COLO668 (cell line): ENCODE results near the gene CES5A.
"Not testable (repeated sequence)": the region's sequence is repeated elsewhere in the genome, so short reads cannot be mapped to it uniquely, and the experiment has no call there.

Experiments used
- DNase-seq: peaks from one replicate; lab custom pipeline; 2025; ENCODE audit not compliant: unreplicated experiment; lab: John Stamatoyannopoulos, UW

Gene CES5A, protein sequence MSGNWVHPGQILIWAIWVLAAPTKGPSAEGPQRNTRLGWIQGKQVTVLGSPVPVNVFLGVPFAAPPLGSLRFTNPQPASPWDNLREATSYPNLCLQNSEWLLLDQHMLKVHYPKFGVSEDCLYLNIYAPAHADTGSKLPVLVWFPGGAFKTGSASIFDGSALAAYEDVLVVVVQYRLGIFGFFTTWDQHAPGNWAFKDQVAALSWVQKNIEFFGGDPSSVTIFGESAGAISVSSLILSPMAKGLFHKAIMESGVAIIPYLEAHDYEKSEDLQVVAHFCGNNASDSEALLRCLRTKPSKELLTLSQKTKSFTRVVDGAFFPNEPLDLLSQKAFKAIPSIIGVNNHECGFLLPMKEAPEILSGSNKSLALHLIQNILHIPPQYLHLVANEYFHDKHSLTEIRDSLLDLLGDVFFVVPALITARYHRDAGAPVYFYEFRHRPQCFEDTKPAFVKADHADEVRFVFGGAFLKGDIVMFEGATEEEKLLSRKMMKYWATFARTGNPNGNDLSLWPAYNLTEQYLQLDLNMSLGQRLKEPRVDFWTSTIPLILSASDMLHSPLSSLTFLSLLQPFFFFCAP

DNA sequence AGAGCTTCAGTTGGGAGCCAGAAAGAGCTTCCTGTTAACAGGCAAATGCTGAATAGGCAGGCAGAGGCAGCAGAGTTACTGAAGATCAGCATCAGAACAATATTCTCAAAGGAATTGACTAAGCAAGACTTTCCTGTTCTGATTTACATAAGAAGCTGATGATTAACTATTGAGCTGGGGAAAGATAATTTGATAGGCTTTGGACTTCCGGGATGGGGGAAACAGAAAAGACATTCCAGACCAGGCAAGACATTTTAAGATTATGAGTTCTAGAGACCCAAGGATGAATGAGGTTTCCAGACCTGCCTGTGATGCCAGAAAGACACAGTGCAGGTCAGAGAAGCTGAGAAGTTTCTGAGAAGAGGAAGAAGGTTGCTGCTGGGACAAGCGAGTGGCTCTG, at the start of gene CES5A:
Gene CES5A, minus strand, starts transcription at position 101 of the 400 bp plus-strand sequence. CDS start 152 bp downstream, outside the sequence.
- no peak for DNase-seq

DNA sequence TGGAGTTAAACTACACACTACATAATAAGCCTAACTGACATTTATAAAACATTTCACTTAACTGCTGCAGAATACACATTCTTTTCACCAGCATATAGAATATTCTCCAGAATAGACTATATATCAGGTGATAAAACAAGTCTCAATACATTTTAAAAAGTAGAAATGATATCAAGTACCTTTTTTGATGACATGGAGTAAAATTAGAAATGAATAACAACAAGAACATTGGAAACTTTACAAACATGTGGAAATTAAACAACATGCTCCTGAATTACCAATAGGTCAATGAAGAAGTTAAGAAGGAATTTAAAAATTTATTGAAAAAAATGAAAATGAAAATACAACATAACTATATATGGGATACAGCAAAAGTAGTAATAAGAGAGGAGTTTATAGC, 47.5 kb upstream of the CES5A start:
- no peak for DNase-seq

DNA sequence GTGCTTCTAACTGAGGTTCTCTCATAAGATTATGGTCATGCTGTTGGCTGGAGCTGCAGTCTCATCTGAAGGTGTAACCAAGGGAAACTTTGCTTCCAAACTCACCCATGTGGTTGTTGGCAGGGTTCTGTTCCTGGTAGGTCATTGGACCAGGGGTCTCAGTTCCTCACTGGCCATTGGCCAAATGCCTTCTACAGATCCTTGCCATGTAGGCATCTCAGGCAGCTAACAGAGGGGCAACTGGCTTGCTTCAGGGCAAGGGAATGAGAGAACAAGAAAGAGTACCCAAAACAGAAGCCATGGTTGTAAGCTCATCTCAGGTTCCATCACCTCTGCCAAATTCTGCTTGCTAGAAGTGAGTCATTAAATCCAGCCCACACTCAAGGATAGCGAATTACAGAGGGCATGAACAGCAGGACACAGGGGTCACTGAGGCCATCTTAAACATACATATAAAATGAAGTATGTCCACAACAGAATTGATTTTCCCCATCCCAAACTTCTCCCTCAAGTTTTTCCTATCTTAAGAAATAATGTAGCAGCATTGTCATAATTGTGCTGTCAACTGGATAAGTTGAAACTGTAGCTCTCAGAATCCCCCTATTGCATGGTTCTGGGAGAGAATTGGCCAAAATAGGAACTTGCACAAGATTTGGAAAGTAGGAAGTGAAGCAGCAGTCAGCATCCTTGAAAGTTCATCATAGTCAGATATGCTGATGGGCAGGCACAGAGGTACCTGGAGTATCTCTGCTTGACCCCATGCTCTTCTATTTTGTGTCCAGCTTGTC, 42.4 kb upstream of the CES5A start:
- DNase-seq, result no peak

DNA sequence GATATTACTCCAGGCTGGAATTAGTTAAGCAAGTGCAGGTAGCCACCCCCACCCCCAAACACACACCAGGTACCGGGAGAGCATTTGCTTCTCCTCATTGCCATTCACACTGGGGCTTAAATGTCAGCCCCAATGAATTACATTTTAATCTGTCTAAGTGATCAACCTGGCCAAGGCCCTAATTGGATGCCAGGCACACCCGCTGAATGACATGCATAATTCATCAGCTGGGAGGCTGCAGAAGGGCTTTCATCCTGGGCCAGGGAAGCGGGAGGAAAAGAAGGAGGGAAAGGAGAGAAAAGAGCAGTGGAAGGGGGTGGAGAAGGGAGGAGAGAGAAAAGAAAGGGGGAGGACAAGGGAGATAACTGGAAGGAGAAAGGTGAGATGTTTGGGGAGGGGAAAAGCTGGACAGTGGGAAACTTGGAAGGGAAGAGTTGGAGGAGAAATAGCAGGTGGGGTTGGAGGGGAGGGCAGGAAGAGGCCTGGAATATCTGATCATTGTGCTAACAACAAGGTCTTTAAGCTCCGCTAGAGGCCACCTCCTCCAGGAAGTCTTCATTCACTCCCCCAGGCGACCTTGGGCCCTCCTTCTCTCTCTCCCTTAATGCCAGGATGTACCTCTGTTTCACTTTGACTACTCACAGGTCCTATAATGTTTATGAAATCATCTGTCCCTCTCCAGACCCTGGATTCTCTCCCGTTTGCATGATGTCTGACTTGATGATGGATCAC, 40.1 kb upstream of the CES5A start:
- no peak for DNase-seq

DNA sequence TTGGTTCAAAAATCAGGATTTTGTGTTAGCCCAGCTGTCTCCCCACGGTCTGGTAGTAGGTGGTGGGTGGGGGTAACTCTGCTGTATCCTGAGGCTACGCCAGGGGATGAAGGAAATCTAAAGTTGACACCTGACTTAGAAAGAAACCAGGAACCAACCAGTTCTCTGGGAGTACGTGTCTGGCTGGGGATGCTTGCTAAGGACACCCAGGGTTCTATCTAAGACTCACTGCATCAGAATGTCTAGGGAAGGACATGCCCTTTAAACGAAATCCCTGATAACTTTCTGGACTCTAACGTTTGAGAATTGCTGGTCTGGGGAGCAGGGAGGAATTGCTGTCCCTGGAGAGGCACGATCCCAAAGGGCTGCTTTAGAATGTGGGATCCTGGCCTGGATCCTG, 39.2 kb upstream of the CES5A start:
- DNase-seq, result no peak

DNA sequence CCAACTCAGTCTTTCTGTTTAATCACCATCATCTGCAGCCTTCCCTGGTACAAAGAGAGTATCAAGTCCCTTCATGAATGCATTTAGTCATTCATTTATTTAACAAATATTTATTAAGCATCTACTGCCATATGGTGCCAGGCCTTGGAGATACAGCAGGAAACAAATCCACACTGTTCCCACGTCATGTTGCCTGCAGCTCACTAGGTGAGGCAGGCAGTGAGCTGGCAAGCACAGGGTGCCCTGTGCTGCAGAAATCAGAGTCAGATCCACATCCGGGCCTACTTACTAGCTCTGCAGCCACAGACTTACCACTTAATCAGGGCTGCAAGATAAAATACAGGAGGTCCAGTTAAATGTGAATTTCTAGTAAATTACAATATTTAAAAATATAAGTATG, 38.5 kb upstream of the CES5A start:
- no peak for DNase-seq

DNA sequence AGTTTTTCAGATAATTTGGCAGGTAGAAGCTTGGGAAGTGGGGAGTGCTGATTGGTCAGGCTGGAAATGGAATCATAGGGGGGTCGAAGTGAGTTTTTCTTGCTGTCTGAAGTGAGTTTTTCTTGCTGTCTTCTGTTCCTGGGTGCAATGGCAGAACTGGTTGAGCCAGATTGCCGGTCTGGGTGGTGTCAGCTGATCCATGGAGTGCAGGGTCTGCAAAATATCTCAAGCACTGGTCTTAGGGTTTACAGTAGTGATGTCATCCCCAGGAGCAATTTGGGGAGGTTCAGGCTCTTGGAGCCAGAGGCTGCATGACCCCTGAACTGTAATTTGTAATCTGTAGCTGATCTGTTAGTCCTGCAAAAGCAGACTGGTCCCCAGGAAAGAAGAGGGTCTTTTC, 37.9 kb upstream of the CES5A start:
- DNase-seq, result not testable (repeated sequence)

DNA sequence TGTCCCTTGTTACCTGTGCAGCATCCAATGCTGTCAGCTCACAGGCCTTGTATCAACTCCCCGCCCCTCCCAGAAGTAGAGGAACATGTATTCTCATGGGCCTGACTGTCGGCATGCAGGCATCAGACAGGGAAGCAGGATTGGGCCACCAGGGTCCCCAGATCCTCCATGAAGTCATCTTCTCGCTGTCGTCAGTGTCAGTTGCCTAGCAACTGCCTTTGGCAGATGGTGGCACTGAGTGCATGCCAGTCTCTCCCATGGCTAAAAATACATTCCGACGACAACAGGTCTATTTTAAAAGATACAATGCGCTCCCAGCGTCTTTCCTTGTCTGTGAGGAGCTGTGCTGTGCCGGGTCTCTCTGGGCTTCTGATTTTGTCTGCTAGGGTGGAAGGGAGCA, 36.8 kb upstream of the CES5A start:
- no peak for DNase-seq

DNA sequence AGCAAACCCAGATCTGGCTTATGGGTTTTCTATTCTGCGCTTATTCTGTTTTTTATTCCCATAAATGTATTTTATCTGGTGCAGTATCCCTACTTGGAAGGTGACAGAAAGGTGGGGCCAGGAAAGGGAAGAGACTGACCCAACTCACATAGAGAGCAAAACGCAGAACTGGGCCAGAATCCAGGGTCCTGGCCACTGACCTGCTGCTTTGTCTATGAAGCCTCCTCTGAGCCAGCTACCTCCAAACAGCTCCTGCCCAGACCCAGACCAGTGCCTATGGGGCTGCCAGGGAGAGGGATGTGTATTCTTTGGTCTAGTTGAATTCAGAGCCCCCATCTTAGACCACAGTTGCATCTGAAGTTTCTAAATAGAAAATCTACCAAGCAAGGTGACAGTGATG, 36.4 kb upstream of the CES5A start:
- DNase-seq, result no peak

DNA sequence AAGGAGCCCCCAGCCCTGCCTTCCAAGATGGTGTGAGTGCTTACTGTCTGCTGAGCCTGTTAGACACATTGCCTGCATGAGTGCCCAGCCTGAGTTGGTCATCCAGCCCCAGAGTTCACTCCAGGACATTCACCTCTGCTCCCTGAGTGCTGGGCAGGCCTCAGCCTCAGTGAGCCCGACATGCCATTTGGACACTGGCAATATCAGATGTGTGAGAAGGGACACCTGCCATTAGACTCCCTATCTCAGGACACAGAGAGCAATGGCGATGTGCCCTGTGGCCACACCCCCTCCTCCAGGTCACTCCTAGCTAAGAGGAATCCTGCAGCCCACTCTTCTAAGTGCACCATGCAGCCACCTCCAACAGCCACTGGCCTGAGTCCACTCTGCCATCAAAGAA, 34.7 kb upstream of the CES5A start:
- no peak for DNase-seq

DNA sequence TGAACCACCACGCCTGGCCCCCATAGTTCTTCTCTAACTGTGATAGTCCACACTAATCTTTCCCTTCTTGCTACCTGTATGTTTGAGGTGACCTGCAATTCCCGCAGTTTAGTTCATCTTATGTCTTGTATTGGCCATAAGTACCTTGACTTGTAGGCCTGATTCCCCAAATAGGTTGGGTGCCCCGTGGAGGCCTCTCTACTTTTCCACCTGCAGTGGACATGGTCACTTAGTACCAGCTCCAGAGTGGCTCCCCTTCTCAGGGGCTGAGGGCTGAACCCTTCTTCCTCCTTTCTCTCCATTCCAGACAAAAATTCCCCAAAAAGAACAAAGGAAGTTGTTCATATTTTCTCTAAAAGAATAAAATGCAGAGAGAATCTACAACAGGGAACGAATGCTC, 33.5 kb upstream of the CES5A start:
- DNase-seq, result no peak

DNA sequence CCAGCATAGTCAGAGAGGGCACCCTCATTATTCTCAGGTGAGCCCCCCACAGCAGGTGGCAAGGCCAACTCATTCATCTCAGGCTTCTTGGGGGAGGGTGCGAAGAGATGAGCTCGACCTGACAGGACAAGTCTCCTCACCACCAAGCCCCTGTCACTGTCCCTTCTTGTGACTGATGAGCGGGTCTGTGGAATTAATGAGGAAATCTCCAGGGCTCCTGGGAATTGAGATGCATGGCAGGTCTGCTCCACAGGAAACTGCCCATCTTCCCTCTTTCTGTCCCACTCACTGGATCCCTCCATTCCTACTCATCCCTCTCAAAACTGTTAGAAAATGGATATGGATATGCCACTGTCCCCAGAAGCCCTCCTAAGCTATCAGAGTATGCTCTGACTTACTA, 32.5 kb upstream of the CES5A start:
- no peak for DNase-seq

DNA sequence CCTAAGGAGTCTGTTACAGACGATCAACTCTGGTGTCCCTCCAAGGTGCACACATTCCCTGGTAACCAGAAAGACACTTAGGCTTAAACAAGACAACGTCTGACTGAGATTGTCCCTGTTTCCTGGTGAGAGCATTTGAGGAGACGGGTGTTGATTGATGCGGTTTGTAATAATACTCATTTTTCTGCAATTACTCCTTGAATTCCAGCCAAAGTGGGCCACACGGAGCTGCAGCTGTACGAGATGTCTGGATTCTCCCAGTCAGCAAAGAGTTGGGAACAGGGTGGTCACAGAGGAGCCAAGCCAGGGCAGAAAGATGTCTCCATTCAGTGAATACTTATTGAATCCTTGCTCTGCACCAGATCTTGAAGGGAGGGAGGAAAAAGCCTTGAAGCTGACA, 30.9 kb upstream of the CES5A start:
- DNase-seq, result no peak

DNA sequence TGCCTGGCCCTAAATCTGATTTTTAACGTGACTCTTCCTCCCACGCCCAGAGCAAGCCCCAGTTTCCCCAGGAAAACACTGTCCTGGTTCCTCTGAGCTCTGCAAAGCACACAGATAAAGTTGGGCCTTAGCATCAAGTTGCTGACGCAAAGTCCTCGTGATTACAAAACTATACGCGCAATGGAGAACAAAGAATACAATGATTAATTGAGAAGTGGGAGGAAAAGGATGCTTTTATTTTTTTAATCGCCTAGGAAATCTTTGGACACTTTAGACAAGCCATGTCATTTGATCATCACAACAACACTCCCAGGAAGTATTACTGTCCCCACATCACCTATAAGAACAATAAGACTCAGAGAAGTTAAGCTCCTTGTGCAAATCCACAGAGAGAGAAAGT, 30.5 kb upstream of the CES5A start:
- DNase-seq, result no peak

DNA sequence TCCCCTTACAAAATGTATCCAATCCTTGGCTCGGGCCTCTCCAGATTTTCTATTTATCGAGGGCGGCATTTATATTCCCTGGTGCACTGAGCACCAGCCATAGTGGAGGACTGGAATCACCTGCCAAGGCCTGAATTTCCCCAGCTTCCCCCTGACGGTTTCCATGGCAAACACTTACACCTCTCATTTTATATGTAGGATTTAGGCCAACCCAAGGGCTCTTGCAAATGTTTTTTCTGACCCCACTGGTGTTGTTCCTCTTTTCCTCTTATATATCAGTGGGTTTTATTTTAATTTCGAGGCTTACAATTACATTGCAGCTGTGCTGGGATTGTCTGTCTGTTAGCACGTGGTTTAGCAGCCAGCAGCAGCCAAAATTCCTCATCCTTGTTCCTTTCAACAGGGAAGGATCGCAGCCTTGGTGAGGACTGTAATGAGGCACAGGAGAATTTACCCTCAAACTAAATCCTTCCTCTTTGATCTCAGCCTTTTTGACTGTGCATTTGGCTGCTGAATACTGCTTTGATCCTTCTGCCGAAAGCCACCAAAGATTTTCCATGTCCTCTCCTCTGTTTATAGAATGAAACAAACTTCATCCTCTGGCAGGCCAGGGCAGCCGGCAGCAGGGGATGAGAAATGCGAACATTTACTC, 26.5 kb upstream of the CES5A start:
- DNase-seq, result no peak

DNA sequence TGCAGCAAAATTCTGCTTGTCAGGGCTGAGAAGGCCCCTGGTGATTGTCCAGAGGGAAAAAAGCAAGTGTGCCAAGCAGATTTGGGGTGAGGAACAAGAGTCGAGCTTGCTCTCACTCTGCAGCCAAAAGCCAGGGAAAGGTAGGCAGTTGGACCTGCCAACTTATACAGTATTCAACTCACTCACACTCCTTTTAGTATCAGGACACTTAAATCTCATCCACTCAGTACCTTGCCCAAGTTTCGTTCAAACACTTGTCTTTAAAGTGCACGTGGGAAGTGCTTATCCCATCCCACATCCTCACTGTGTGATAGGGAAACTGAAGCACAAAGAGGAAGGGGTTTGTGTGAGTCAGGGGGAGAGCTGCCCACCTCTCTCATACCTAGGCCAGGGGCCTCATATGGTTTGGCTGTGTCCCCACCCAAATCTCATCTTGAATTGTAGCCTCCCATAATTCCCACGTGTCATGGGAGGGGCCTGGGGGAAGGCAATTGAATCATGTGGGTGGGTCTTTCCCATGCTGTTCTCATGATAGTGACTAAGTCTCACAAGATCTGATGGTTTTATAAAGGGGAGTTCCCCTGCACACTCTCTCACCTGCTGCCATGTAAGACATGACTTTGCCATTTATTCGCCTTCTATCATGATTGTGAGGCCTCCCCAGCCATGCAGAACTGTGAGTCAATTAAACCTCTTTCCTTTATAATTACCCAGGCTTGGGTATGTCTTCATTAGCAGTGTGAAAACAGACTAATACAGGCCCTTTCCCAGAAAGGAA, 25.6 kb upstream of the CES5A start:
- DNase-seq, result no peak

DNA sequence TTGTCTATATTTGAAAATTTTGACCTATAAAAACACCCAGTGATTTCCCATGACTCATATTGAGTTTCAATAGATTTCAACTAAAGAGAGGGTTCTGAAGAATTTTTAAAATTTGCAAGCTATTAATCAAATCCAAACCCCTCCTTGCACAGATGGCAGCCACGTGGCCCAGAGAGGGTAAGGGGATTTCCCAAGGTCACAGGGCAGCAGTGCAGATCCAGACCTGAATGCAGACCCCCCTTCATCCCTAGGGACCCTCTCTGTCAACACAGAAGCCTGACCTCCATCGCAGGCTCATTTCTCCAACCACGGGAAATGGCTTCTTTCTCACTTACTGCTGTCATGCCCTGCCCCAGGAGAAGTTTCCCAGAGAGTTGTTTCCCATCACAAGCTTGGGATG, 24.7 kb upstream of the CES5A start:
- DNase-seq, result no peak

DNA sequence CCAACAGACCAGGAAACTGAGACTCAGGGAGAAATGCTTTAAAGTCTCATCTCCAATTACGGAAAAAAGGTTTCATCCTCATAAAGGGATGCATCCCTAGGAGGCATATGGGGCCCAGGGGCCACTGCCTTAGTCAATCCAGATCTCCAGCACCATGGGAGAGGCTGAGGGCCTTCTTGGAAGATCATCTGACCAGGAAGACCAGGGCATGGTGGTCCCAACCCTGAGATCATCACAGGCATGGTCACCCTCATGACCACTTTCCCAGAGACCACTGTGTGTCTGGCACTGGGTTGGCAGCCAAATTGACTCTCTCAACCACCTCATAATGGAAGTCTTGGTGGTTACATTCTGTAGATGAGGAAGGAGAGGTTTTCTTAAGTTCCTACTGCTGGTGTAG, 23.4 kb upstream of the CES5A start:
- no peak for DNase-seq

DNA sequence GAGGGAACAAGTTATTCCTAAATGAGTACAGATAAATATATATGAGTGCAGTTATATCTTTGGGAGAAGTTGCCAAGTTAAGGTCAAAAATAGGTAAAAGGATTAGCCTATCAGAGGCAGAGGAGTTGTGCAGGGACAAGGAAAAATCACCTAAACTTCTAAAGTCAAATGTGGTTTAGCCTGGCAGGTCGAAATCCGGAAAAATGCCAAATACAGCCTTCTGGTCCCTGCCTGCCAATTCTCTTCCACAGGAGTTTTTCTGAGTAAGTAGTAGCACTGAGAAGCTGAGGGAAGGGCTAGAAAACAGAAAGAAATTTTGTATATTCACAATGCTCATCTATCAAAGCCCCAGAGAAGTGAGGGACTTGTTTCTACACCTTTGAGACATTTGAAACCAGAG, 17.6 kb upstream of the CES5A start:
- no peak for DNase-seq

DNA sequence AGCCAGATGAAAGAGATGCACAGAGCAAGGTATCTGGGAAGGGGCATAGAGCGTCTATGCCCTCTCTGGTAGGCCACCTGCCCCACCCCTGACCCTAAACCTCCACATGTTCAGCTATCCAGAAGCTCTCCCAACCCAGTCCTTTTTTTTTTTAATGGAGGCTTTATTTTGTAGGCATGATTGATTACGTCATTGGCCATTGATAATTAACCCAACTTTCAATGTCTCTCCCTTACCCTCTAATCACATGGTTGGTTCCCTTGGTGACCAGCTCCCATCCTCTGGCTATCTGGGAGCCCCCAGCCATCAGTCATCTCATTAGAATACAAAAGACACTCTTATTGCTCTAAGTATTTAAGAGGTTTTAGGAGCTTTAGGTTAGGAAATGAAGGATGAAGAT, 14.3 kb upstream of the CES5A start:
- no peak for DNase-seq
